GM19238 (cell line): ENCODE data around the gene CACNA1E.

ENCODE experiments used
- DNase-seq: peaks from one replicate; pipeline ENCODE4 v3.0.0; 2011; ENCODE audit warnings: low spot score; ENCODE audit not compliant: insufficient read length

Gene CACNA1E

DNA sequence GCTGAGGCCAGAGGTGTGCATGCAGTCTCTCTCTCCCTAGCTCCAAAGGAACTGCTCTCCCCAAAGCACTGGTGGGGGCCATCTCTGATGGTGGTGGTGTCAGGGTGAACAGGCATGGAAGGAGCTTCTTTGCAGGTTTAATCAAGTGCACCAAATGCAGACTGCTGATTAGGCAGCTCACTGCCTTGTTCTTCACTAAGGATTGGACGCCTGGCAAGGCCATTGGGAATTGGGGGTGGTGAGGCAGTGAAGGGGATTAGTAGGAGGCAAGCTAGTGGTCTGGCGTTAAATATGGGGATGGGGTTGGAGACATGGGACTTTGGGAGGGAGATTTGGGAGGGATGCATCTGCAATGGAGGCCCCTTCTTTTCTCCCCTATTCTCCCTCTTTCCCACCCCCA is 1.5 kb downstream of the CACNA1E start:
- DNase-seq = no peak

DNA sequence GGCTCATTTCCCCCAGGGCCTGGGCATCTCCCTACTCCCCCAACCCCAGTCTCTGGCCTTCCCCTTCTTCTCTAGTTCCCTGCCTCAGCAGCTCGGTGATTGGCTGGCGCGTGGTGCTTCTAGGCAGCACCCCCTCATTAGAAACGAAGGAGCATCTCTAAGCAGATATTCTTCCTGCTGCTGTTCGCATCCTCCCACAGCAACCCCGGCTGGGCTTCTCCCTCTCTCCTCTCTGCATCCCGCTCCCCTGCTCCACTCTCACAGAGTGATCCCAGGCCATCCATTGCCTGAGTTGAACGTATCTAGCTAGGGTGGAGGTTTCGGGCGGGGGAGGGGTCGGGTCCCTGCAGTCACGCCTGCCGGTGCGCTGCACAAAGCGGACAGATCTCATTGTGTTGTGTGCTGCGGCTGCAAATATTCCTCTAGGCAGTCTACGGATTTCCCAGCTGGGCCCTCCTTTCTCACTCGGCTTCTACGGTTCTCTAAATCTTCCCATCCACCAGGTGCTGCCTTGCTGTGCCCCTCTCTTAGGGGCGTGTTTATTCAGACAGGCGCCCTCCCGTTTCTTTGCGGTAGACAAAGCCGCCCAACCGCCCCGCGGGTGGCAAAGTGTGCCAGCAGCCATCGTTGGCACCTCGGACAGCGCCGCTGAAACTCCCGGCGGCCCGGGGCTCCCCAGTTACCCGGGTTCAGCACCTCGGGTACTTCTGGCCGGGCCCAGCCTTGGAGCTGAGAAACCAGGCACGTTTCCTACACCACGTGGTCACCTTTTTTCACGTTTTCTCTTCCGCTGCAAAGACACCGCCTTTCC is 2.2 kb downstream of the CACNA1E start:
- peak; percentile 39 for DNase-seq

DNA sequence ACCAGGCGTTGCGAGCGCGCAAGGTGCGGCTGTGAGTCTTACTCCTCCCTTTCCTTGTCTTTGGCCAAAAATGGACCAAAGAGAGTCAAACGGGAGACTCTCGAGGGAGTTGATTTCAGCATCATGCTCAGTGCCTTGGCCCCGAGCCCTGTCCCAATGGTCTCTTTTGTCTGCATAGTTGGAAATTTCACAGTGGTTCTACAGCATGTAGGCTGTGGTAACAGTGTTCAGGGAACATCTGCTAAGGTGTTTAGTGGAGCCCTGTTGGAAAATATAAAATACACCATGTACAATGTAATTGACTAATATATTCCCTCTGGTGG is 2.7 kb downstream of the CACNA1E start:
- no peak for DNase-seq

DNA sequence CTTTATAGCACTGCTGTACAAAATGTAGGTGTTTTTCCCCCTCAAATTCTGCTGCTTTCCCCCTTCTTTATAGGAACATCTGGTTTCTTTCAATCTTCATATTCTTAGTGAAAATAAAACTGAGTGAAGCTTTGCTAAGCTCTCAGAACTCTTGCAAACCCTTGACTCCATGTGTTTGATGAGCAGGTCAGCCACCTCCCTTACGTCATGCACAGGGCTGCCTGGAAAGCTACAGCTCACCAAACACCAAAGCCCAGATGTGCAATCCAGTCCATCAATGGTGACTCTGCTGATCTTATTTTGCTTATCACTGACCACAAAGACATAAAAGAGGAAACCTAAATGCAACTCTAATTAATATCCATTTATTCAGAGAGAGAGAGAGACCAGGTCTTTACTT is 5.5 kb downstream of the CACNA1E start:
- no peak for DNase-seq

DNA sequence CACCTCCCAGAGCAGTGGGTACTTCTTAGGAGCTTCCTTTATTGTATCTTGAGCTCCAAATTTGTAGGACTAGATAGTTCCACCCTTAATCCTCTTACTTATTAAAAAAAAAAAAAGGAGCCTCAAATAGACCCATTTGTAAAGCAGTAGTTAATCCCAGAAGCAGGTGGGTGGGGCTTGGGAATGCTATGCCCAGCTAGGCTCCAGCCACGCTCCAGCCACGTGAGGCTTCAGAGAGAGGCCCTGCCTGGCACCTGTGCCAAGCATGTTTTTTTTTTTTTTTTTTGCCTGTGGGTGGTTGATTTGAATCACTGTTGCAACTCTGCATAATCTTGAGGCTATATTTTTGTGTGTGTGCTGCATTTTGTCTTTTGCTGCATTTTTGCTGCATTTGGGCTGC is 7.0 kb downstream of the CACNA1E start:
- DNase-seq = no peak

DNA sequence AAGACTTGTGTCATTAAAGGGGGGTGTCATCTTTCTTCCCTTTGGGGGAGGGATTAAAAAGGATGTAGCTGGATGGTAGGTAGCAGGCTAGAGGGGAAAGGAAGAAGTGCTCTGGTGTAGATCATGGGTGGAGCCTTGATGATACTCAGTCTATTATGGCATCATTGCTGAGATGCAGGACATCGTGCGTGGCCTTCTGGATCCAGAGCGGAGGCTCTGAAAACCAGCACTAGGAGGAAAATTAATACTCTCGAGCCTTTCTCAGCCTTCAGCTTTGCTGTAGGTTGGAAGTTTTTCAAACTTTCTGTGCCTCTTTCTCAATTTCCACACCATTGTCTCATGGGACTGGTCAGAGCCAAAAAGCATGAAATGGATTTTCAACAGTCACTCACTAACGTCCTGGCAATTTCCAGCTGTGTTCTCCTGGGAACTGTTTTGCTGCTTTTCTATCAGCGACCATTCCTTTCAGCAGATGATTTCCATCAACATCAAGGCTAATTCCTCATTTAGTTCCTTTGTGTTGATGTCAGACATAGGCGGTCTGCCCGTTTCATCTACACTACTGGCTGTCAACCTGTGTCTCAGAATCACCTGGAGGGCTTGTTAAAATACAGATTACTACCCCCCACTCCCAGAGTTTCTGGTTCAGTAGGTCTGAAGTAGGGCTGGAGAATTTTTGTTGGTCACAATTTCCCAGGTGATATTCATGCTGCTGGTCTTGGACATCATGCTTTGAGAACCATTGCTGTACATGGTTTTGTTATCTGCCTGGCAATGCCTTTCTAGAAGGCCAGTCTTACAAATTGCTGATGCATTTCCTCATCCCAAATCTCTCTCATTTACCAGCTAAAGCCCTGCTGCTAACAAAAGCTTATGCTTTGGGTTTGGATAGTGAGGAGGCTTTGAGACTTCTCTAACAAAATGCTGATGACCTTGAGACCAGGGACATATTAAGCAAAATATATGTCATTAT is 7.7 kb downstream of the CACNA1E start:
- no peak for DNase-seq

DNA sequence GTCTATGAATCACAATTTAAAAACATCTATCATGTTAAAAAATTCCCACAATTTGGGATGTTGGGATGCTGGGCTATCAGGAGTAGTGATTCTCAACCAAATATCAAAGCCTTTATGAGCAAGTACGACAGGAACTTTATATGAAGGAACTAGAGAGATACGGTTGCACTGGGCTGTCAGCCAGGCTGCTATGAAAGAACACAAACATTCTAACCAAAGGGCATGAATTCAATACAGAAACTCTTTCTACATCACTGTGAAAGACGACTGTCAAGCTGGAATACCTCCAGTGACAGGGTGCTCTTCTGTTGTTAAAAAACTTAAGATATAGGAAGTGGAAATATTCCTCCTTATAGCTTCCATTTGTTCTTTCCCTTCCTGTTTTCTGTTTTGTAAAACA is 9.8 kb downstream of the CACNA1E start:
- DNase-seq = no peak

DNA sequence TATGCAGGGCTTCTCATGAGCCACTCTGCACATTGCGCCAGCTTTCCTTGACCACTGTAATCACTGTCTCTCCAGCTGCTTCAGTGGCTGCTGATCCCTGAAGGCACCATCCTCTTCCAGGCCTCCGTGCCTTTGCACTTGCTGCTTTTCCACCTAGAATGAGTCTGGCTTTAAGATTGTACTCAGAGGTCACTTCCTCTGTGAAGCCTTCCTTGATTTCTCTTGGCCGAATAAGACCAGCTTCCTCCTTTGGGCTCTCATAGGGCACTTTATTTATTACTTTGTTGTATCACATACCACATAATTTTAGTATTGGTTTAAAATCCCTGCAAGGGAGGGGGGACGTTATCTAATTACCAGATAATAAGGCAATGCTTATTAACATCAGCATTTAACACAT is 10.6 kb downstream of the CACNA1E start:
- no peak for DNase-seq

DNA sequence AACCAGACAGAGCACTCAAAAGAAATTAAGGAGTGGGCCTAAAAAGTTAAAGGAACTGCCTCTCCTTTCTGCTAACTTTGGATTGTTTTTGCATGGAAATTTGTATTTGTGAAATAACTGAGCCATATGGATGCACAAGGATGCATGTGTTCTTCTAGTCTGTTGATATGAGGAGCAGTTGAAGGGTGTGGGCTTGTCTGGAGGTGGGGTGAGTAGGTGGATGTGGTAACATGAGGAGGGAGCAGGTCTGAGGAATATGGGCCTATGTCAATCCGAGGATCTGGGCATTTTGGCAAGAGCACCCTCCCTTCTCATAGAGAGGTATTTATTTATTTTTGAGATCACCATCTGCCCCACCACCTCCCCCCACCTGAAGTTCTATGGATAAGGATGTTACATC is 13.4 kb downstream of the CACNA1E start:
- no peak for DNase-seq

DNA sequence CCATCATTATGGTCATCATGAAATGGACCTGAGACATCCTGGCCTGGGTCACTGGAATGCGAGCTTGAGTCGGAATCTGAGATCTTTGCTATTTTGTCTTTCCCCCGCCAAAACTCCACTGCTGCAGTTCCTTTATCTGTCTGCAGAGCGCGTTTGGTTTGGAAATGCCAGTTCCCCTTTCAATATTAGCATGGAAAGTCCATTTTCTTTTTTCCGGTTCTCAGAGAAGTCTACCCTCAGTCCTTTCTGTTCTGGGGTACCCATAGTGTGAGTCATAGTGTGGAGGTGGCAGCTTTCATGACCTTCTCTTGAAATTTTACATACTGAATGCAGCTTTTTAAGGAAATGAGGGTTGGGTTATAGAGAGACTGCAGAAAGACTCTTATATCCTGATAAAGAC is 14.6 kb downstream of the CACNA1E start:
- DNase-seq = no peak

DNA sequence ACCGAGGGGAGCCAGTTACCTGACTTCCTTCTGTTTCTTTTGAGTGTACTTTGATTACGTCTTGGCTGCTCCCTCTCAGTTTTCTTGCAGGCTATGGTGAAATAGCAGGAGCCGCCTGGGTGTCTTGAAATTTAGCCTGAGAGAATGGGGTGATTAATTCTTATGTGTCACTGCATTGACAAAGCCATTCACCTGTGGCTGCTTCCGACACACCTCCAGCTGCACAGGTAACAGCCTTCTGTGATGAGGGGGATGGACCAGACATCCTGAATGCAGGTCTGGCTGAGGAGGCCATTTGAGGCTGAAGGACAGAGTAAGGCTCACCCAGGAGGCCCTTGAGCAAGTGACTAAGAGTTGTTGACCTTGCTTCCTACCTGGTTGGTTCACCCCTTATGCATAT is 16.5 kb downstream of the CACNA1E start:
- no peak for DNase-seq

DNA sequence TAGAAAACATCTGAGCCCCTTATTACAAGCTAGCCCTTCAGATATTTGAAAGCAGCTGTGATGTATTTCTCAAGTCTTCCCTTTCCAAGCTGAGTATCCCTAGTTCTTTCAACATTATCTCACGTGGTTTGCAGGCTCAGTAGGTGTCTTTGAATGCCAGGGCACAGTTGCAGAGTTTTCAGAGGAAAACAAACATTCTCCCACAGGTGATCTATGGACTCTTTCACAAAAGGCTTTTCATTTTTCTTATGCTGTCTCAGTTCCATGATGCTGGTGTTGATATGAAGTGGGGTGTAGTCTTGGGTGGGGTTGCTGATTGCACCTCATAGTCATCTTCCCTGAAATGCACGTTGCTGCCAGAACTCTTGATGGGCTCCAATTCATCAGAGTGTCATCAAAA is 17.3 kb downstream of the CACNA1E start:
- DNase-seq = no peak

DNA sequence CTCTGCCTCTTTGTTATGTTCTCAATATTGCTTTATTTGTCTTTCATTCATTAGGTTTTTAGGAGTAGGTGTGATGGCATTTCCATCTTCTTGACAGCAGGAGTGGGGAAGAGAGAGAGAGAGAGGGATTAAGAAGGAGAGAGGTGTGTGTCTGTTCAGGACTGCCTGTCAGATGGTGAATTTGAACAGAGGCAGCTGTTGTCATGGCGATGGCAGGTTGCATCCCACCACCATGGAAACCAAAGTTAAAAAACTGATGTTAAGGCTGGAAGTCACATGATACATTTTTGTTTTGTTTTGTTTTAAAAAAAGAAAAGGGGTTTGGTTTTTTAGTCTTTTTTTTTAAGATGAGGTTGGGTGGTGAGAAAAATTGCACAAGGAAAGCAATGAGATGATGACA is 18.3 kb downstream of the CACNA1E start:
- no peak for DNase-seq

DNA sequence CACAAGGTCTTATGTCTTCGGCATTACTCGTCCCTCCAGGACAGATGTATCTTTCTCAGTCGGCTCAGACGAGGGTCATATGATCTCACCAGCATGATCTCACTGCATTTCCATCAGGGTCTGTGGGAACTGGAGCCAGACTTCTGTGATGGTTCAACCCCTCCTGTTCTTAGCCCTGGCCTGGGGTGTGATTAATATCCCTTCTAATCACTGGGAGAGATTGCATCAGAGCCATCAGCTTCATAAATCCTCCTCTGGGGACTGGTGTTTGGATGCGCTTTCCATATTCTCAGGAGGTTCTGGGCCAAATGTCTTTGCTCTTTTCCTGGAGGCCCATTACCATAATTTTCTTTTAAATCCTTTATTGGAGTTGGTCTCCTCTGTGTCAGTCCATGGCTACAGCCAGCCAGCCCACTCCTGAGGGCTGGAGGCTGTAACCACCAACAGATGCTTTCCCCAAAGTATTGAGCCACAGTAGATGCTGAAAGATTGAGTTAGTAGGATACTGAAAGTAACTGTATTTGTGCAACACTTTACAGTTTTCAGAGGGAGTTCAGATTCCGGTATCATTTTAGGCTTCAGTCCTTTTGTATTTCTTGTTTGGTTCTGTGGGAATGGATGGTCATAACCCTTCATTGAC is 20.0 kb downstream of the CACNA1E start:
- no peak for DNase-seq

DNA sequence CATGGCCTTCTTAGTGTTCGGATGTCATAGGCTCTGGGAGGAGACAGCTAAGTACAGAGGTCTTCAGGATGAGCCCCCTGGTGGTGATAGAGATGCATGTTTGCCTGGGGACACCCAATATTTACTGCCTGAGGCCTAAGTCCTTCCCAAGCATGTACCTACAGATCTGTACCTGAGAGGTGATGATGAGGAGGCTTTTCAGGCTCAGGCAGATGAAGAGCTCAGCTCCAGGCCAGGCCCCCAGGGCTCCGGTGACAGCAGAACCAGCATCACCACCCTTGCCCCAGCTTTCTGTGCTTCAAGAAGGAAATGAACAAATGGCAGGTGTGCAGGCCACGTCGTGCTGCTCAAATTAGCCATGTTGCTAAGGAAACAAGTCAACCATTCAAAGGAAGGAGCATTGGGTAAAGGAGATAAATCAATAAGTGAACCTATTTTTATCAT is 21.1 kb downstream of the CACNA1E start:
- no peak for DNase-seq

DNA sequence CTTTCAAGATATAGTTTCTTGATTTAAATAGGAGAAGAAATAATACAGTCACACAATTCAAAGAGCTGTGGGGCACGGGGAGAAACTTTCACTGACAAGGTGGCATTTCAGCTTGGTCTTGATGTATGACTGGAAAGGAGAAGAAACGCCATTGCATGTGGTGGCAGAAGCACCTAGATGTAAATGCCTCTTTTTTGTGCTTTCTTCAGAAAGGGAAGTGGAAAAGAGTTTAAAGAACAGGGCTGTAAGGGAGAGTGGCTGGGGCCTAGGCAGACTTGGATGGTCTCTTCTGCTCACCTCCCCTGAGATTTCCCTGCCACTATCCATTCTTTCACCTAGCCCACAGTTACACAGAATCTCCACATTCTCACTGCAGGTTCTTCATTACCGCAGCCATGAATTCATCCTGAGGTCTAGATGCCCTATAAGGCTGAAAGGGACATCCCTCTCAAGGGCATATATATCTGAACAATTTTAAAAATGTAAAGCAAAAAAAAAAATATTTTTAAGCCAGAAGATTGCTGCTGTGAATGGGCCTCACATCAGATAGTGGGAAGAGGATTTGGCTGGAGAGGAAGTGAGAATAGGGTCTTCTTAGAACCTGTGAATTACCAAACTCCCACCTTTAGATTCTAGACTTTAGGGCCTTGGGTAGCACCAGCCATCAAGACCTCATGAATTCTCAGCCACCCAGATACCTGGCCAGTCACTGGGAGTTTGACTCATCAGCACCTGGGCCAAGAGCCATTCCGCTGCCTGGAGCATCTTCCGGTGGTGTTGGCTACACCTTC is 23.4 kb downstream of the CACNA1E start:
- DNase-seq = no peak

DNA sequence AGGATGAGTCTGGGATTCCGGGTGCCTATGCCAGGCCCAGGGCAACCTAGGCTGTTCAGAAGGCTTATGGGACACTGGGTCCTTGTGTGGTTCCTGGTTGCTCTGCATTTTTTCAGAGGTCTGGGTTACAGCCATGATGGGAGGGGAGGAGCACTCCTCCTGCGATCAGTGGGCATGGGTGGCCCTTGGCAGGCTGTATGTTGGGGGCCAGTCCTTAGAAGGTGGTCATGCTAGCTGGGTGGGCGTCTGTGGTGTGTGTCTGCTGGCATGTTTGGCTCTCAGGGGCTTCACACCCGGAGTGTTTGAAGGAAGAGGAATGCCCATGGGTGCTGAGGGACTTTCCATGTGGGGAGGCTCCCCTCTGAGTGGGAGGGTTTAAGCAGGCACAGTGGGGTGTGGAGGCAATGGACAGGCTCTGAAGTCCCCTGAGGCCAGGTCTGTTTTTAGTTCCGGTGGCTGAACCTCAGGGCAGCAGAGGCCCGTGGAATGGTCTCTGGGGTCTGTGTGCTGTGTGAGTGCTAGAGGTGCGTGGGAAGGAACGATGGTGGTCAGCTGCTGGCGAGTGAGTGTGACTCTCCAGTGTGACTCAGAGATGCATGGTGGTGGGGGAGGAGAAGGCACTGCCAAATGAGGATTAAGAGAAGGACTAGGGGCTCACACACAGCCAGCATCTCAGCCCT is 25.3 kb downstream of the CACNA1E start:
- no peak for DNase-seq

DNA sequence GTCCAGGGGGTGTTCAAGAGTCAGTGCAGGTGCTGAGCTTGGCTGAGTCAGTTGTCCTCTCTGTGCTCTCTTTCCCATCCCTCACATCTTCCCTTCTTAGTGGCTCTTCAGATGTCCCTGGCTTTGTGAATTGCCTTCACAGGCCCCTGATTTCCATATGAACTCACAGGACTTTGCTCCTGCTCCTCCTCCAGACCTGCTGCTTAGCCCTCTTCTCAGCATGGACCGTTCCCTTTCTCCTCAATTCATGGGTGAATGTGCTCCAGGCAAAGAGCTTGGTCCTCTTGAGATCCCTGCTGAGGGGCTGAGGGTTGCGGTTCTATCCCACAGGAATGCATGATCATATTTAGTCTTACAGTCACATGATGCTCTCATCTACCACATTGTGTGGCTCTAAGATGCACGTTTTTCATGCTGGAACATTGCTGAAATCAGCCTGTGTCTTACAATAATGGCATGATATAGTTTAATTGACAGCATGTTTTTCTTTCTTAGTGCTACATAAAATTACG is 30.5 kb downstream of the CACNA1E start:
- DNase-seq = no peak

DNA sequence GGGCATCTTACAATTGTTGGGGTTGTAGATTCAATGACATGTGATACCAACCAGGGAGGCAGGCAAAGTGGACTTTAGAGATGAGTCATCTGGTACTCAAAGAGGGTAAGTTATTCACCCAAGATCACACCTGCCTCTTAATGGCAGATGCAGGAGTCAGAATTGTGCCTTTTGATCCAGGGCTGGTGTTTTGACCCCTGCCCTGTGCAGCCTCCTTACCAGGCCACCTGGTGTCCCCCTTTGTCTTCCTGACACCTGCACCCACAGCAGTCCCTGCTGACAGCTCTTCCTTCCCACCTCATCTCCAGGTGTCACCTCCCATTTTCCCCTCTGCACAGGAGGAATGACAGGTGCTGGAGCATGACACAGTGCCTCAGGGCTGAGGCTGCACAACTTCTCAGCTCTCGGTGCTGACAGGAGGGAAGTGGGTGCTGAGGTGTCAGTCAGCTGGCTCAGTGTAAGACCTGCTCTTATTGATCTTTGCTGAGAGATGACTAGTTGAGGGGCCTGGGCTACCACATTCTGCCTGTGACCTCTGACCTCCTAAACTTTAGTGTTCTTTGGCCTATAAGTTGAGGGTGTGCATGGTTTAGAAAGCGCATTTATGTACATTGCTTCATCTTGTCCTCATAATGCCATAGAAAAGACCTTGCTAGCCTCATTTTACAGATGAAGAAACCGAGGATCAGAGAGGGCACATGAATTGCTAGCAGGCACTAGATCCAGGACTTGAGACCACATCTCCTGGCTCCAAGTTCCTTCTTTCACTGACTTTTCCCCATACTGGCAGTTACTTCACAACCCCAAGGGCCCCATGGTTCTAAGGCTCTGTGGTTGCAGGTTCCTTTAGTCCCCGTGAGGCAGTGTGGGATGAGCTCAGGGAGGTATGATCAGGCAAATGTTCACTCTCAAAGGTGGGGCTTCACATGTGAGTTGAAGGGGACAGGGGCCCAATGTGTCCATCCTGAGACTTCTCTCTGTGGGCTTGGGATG is 31.3 kb downstream of the CACNA1E start:
- peak; percentile 17 for DNase-seq
